Measurements from ENCODE around the gene UGT8.

Gene UGT8

GRCh38 chr4:114727461-114727860 lies 128.9 kb downstream of the UGT8 start:
- Histone ChIP-seq H3K4me3 (ENCODE audit: low read depth, low read length) (no peak overlapping the region), H3K9me3 (no peaks in the 10 kb centered on the region), H3K4me1 (no peaks in the 10 kb centered on the region), H3K36me3 (no peaks in the 10 kb centered on the region), H3K27me3 (no peaks in the 10 kb centered on the region)
- TF ChIP-seq, protein P1, sequence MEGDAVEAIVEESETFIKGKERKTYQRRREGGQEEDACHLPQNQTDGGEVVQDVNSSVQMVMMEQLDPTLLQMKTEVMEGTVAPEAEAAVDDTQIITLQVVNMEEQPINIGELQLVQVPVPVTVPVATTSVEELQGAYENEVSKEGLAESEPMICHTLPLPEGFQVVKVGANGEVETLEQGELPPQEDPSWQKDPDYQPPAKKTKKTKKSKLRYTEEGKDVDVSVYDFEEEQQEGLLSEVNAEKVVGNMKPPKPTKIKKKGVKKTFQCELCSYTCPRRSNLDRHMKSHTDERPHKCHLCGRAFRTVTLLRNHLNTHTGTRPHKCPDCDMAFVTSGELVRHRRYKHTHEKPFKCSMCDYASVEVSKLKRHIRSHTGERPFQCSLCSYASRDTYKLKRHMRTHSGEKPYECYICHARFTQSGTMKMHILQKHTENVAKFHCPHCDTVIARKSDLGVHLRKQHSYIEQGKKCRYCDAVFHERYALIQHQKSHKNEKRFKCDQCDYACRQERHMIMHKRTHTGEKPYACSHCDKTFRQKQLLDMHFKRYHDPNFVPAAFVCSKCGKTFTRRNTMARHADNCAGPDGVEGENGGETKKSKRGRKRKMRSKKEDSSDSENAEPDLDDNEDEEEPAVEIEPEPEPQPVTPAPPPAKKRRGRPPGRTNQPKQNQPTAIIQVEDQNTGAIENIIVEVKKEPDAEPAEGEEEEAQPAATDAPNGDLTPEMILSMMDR (IDR thresholded peaks at IDR 0.05; ENCODE audit: low read depth, low read length), result no peak
- DNase-seq, result no peak
